SJSA1 (cell line): Measurements from ENCODE around the gene GPBAR1. TPM values are rescaled to one million over a fixed set of nuclear protein-coding genes. Genes with fewer than 3 reads are reported as not detected.
A peak's percentile ranks its signal among the peaks of the same experiment; 100 is the strongest.

Experiments
- DNase-seq, 2 experiments: peaks; one replicate each; pipeline ENCODE4 v3.0.0-alpha.2; 2015 to 2020; ENCODE audit warnings: low spot score in 2 of 2, low read depth in 1 of 2
- H3K27ac ChIP-seq: fragments of 250-450 bp; sonication (Bioruptor Pico); 2 replicates; pipeline ENCODE4 v1.5.1; 2020; ENCODE audit warnings: mild to moderate bottlenecking, moderate library complexity
- H3K27me3 ChIP-seq: fragments of 250-450 bp; sonication (Bioruptor Pico); replicated peaks from 2 replicates; pipeline ENCODE4 v1.5.1; 2020; ENCODE audit warnings: mild to moderate bottlenecking, moderate library complexity
- H3K36me3 ChIP-seq: fragments of 250-450 bp; sonication (Bioruptor Pico); 2 replicates; pipeline ENCODE4 v1.5.1; 2020; ENCODE audit warnings: mild to moderate bottlenecking
- H3K4me1 ChIP-seq: fragments of 250-450 bp; sonication (Bioruptor Pico); replicated peaks from 2 replicates; pipeline ENCODE4 v1.6.1; 2021; ENCODE audit warnings: mild to moderate bottlenecking
- H3K4me3 ChIP-seq: fragments of 250-450 bp; sonication (Bioruptor Pico); 2 replicates; pipeline ENCODE4 v1.5.1; 2020; ENCODE audit warnings: mild to moderate bottlenecking
- H3K9me3 ChIP-seq: fragments of 250-450 bp; sonication (Bioruptor Pico); replicated peaks from 2 replicates; pipeline ENCODE4 v1.5.1; 2020; ENCODE audit warnings: mild to moderate bottlenecking
- total RNA-seq: library from RNA; depleted of rRNA; stranded (reverse); fragments of >200 nt; shearing (Covaris generic); gene quantifications from 2 replicates; pipeline ENCODE4 v1.2.3, GENCODE V29; 2014

GPBAR1 gene
- total RNA-seq, 1 experiment from 2014 or later: 0.89 TPM

DNA sequence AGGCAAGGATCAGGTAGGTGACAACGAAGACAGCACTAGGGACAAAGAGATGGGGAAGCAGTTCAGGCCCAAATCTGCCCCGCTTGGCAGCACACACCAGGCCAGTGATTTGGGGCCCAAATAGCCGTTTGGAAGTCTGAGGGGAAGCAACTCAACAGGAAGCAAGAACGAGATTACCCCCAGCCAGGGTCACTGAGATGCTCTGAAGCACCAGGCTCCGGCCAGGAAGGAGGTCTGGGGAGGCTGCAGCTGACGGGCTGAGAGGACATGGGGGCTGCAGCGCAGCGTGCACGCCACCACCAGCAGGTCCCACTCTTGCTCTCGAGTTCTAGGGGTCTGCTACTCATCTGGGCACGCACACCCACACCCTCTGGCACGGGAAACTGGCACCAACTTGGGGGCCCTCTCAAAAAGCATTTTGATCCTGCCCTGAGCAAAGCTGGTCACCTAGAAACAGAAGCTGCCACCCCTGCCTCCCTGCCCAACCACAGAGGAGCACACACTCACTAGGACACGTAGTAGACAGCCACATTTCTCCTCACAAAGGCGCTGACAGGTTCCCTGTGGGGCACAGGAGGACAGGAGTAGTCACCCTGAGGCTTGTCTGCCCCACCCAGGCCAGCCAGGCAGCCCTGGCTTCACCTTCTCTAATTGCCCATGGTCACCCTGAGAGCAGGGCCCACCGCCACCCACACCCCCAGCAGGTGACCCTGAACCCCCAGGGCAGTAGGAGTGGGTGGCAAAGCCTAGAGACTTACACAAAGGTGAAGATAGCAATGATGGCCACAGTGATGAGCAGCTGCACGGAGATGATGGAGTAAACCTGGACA is 17.9 kb downstream of the GPBAR1 start:
- Histone ChIP-seq H3K4me1 (no peaks in the 10 kb centered on the region), H3K4me3 (no peak overlapping the region), H3K9me3 (no peaks in the 10 kb centered on the region), H3K36me3 (peaks cover 82% of the 10 kb centered on the region), H3K27me3 (no peaks in the 10 kb centered on the region), H3K27ac (no peak overlapping the region)
- no peak for DNase-seq

GRCh38 chr2:218280260-218280870 is 19.6 kb downstream of the GPBAR1 start:
- no peaks in the 10 kb centered on the region for H3K9me3 ChIP-seq

DNA sequence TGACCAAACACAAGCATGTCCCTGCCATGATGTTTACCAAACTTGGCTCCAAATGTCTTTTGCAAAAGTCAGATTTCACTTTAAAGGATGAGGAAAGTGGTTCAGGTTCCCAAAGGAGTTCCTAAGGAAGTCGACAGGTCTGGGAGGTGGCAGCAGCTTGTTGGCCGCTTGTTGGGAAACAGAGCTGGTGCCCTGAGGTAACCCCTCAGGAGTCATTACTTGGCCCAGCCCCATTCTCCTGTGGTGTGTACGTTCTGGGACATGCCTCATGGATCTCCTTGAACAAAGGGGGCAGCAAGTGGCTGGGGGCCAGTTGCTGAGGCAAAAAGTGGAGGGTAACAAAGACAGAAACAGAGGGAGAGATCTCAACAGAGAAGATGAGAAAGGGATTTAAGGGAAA is 20.6 kb downstream of the GPBAR1 start:
- no peak for DNase-seq
- Histone ChIP-seq H3K27me3 (no peaks in the 10 kb centered on the region), H3K4me1 (peaks cover 21% of the 10 kb centered on the region), H3K27ac (no peak overlapping the region), H3K9me3 (no peaks in the 10 kb centered on the region), H3K4me3 (no peak overlapping the region), H3K36me3 (peaks cover 70% of the 10 kb centered on the region)

More at GRCh38 chr2:218280260-218280870, 19.6 kb downstream of the GPBAR1 start:
- H3K4me1 ChIP-seq: peaks cover 10% of the 10 kb centered on the region
- H3K27ac ChIP-seq: no peak overlapping the region
- H3K27me3 ChIP-seq: no peaks in the 10 kb centered on the region
- H3K36me3 ChIP-seq: peaks cover 76% of the 10 kb centered on the region
- no peak for DNase-seq
- H3K4me3 ChIP-seq: no peak overlapping the region

DNA sequence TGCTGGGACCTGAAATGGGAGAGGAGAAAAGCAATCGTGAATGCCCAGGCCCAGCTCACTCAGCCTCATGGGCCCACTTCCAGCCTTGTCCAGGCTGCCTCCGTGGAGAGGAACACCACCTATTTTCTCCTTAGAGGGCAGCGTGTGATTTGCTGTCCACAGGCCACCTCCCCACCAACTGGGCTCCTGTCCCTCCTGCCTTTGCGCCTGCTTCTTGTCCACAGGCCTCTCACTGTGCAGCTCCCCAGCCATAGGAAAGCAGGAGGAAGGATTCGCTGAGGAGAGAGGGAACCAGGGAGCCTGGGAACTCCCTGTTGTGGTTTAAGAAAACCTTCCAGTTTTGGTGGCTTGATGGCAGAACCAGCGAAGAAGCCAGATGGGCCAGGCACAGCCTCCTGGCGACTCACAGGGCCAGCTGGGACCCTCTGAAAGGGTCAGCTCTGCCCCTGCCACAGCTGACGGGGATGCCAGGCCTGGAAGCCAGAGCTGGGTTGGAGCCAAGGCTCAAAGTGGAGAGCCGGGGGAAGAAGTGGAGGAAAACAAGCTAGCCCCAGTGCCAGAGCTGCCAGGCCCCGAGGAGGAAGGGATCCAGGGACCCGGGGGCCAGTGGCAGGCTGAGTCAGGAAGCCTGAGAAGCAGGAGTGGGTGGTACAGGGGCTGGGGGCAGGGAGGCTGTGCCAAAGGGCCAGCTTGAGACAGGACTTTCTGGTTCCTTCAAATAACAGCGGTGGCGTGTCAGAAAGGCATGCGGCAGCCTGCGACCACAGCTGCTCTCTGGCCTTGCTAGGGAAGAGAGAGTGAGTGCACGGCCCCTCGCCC is 21.6 kb downstream of the GPBAR1 start:
- Histone ChIP-seq H3K36me3 (peaks cover 61% of the 10 kb centered on the region), H3K27ac (no peak overlapping the region), H3K4me3 (no peak overlapping the region), H3K27me3 (no peaks in the 10 kb centered on the region), H3K4me1 (peaks cover 30% of the 10 kb centered on the region), H3K9me3 (no peaks in the 10 kb centered on the region)
- DNase-seq: no peak

DNA sequence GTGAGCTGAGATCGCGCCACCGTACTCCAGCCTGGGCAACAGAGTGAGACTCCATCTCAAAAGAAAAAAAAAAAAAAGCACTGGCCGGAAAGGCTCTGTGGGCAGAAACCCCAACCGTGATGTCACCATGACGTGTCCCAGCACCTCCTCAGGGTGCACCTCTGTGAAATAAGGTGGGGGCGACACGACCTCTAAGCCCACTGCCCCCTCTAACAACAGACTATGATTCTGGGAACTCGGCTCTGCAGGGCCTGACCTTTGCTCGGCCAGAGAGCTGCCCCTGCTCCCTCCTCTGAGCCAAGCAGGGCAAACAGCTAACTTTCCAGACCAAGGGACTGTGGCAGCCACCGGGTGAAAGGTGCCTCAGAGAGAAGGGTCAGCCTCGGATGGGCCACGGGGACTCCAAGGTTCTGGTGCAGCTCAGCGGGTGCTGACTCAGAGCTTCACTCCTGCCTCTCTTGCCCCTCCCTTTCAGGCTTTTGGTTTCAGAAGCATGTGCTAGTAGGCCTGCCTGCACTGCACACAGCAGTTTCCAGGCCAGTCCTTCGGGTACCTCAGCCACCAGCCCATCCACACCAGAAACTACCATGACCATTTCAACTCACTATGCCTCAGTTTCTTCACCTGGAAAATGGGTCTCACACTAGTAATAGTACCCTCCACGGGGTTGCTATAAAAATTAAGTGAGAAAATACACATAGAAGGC is 23.4 kb downstream of the GPBAR1 start:
- Histone ChIP-seq H3K4me3 (no peak overlapping the region), H3K27me3 (no peaks in the 10 kb centered on the region), H3K9me3 (no peaks in the 10 kb centered on the region), H3K36me3 (peaks cover 42% of the 10 kb centered on the region), H3K4me1 (peaks cover 35% of the 10 kb centered on the region), H3K27ac (no peak overlapping the region)
- no peak for DNase-seq

GRCh38 chr2:218285604-218286003 is 24.8 kb downstream of the GPBAR1 start:
- Histone ChIP-seq H3K27ac (peak overlapping the region; percentile 95; the same call in 1 of the 2 replicates), H3K9me3 (no peaks in the 10 kb centered on the region), H3K36me3 (peaks cover 31% of the 10 kb centered on the region), H3K4me3 (no peak overlapping the region), H3K4me1 (peaks cover 44% of the 10 kb centered on the region), H3K27me3 (no peaks in the 10 kb centered on the region)
- DNase-seq: no peak

- no peaks in the 10 kb centered on the region for H3K27me3 ChIP-seq
- H3K27ac ChIP-seq: peak overlapping the region; percentile 95
- DNase-seq: peak; percentile 93 to 94
- H3K36me3 ChIP-seq: peaks cover 26% of the 10 kb centered on the region
- H3K4me1 ChIP-seq: peaks cover 54% of the 10 kb centered on the region
- H3K9me3 ChIP-seq: no peaks in the 10 kb centered on the region
- H3K4me3 ChIP-seq: peak overlapping the region; percentile 25
Observed at GRCh38 chr2:218286570-218287459, 26.0 kb downstream of the GPBAR1 start.

- Histone ChIP-seq H3K9me3 (no peaks in the 10 kb centered on the region), H3K27ac (no peak overlapping the region), H3K4me3 (no peak overlapping the region), H3K4me1 (peaks cover 53% of the 10 kb centered on the region), H3K36me3 (peaks cover 10% of the 10 kb centered on the region), H3K27me3 (no peaks in the 10 kb centered on the region)
- DNase-seq: no peak
Observed at GRCh38 chr2:218289639-218290315, 29.0 kb downstream of the GPBAR1 start.

DNA sequence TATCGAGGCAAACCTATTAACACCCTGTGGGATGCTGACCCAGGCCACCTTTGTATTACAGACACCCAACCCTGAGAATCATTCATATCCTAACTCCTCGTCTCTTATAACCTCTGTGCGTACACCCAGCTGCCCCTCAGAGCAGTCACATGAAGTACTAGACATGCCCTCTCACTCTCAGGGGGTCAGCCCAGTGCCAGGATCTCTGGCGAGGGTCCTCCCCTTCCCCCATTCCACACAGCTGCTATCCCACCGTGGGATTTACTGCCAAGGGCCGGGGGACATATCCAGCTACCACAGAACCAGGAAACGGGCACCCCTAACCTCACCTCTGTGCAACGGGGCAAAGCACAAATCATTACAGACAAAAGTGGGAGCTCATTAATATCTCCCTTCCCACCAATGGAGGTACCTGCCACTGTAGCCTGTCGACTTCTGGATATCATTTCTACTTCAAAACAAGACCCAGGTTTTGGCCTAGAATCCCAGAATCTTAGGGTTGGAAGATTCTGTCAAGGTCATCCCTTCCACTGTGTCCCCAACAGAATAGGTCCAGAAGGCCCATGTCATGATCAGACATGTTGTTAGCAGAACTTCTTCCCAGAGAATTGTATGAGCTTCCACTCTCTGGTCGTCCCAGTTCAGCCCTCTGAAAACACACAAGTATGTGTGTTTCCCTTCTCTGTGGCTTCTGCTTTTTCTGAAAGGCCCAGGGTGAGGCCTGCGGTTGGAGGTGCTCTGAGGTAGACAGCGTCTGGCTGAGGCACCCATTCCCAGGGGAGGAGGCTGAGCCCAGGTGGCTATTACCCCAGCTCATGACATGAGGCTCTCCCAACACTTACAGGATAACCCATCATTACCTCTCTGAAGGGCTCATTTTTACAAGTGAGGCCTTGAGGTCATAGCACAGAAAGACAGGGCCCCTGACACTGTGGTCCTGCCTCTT is 29.8 kb downstream of the GPBAR1 start:
- Histone ChIP-seq H3K9me3 (no peaks in the 10 kb centered on the region), H3K27ac (no peak overlapping the region), H3K27me3 (no peaks in the 10 kb centered on the region), H3K36me3 (peaks cover 3% of the 10 kb centered on the region), H3K4me3 (no peak overlapping the region), H3K4me1 (peaks cover 47% of the 10 kb centered on the region)
- no peak for DNase-seq

DNA sequence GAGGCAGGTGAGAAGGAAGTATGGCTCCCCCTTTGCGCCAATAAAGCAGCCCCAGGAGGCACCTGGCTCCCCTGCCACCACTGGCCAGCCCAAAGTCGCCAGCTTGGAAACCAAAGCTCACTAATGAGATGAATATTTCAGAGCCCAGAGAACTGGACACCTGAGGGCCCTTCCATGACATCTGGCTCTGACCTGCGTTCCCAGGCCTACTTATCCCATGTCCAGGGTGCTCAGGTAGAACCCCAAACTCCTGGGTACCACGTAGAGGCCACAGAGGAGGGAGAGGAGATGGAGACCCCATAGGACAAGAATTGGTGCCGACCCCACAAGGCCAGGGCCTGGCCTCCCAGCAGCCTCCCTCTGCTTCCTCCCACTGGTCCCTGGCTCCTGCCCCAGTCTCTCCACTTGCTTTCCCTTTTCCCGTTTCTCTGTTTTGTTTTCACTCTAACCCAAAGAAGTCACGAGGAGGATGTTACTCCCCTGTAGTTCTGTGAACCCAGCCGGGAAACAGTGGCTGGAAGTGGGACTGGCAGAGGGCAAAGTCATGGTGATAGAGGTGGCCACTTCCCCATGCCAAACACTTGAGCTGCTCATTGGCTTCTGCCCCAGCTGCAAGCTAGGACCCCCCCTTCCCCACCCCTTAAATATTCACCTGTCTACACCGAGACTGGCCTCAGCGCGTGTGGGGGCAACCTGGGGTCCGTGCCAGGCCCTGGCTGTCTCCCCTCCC is 30.7 kb downstream of the GPBAR1 start:
- Histone ChIP-seq H3K27me3 (no peaks in the 10 kb centered on the region), H3K4me3 (peak overlapping the region; percentile 84), H3K36me3 (no peaks in the 10 kb centered on the region), H3K9me3 (no peaks in the 10 kb centered on the region), H3K4me1 (peaks cover 38% of the 10 kb centered on the region), H3K27ac (no peak overlapping the region; the same call in 1 of the 2 replicates)
- no peak for DNase-seq
